Naive thymus-derived CD4-positive, alpha-beta T cell (primary cell): ENCODE data around the gene RASL11B. TPM values are rescaled to one million over a fixed set of nuclear protein-coding genes. Genes with fewer than 3 reads are reported as not detected.
"Not testable (repeated sequence)": the region's sequence is repeated elsewhere in the genome, so short reads cannot be mapped to it uniquely, and the experiment has no call there.

Experiments
- ATAC-seq: fragments of 150-1000 bp; cut with Tn5 transposase; 2 replicates; pipeline ENCODE4 v1.10.0; 2021; ENCODE audit warnings: mild to moderate bottlenecking, moderate library complexity
- CTCF ChIA-PET: fragments of 350-600 bp; sonication (Branson Sonifier 250); formaldehyde crosslinking; loops from one replicate; lab custom pipeline; 2021; ENCODE audit warnings: antibody characterized with exemption; lab: Charles Lee
- POLR2A ChIA-PET: fragments of 350-600 bp; sonication (Branson Sonifier 250); formaldehyde crosslinking; loops from one replicate; lab custom pipeline; 2021; ENCODE audit warnings: antibody characterized with exemption, inconsistent platforms; lab: Charles Lee
- DNase-seq, 9 donors: peaks; one replicate each; pipeline versions ENCODE4 v3.0.0 to v3.0.0-alpha.2; 2020 to 2022; ENCODE audit warnings: mixed read lengths in 1 of 9
- H3K27ac ChIP-seq: one replicate; pipeline ENCODE4 v1.7.0; 2013; ENCODE audit warnings: mild to moderate bottlenecking, low read depth, low read length, moderate library complexity
- H3K27me3 ChIP-seq, 2 donors: one replicate each; pipeline ENCODE4 v1.7.0; 2013; ENCODE audit warnings: low read length in 2 of 2, mild to moderate bottlenecking in 2 of 2, moderate library complexity in 2 of 2; ENCODE audit not compliant: control insufficient read depth in 2 of 2, insufficient read depth in 2 of 2
- H3K36me3 ChIP-seq, 3 experiments: 1 replicate in 2 of 3; 2 replicates in 1 of 3; pipeline ENCODE4 v1.7.0; 2013; ENCODE audit warnings: low read length in 3 of 3, mild to moderate bottlenecking in 3 of 3, moderate library complexity in 1 of 3; ENCODE audit not compliant: insufficient read depth in 3 of 3, control insufficient read depth in 2 of 3
- H3K4me1 ChIP-seq, 2 donors: one replicate each; pipeline ENCODE4 v1.7.0; 2013; ENCODE audit warnings: low read length in 2 of 2, mild to moderate bottlenecking in 2 of 2, moderate library complexity in 1 of 2; ENCODE audit not compliant: control insufficient read depth in 2 of 2, insufficient read depth in 2 of 2
- H3K4me3 ChIP-seq: 2 replicates; pipeline ENCODE4 v1.7.0; 2013; ENCODE audit warnings: mild to moderate bottlenecking, low read length
- H3K9me3 ChIP-seq, 3 experiments: 1 replicate in 2 of 3; 2 replicates in 1 of 3; pipeline ENCODE4 v1.7.0; 2013; ENCODE audit warnings: low read length in 3 of 3; ENCODE audit not compliant: control insufficient read depth in 2 of 3
- H3K27ac Mint-ChIP-seq, 9 donors: one replicate each; pipeline ENCODE4 v1.8.0; 2020 to 2022; ENCODE audit warnings: mixed read lengths in 9 of 9, mild to moderate bottlenecking in 8 of 9, moderate library complexity in 5 of 9, inconsistent platforms in 2 of 9
- H3K27me3 Mint-ChIP-seq, 5 donors: one replicate each; pipeline ENCODE4 v1.8.0; 2021 to 2022; ENCODE audit warnings: mixed read lengths in 5 of 5, mild to moderate bottlenecking in 1 of 5
- H3K36me3 Mint-ChIP-seq, 5 donors: one replicate each; pipeline ENCODE4 v1.8.0; 2020 to 2022; ENCODE audit warnings: mixed read lengths in 5 of 5, mild to moderate bottlenecking in 3 of 5, inconsistent platforms in 1 of 5
- H3K4me1 Mint-ChIP-seq, 7 donors: one replicate each; pipeline ENCODE4 v1.8.0; 2020 to 2022; ENCODE audit warnings: mixed read lengths in 7 of 7, mild to moderate bottlenecking in 3 of 7, inconsistent platforms in 1 of 7
- H3K4me3 Mint-ChIP-seq, 10 donors: one replicate each; pipeline ENCODE4 v1.8.0; 2020 to 2022; ENCODE audit warnings: mild to moderate bottlenecking in 10 of 10, mixed read lengths in 10 of 10, moderate library complexity in 6 of 10, inconsistent platforms in 2 of 10
- H3K9me3 Mint-ChIP-seq, 11 donors: one replicate each; pipeline ENCODE4 v1.8.0; 2020 to 2022; ENCODE audit warnings: mixed read lengths in 11 of 11, mild to moderate bottlenecking in 4 of 11, inconsistent platforms in 1 of 11, moderate library complexity in 1 of 11
- intact Hi-C, 2 donors: fragments of 100-400 bp; cut with micrococcal nuclease; formaldehyde crosslinking; loops; one replicate each; pipeline ENCODE4 v1.15.1; 2023
- polyA plus RNA-seq, 2 donors: library from polyadenylated mRNA; unstranded; fragments of 300-500 nt; fragmentation: Illumina TruSeq; gene quantifications; one replicate each; pipeline ENCODE4 v1.2.3, GENCODE V29; 2021
- total RNA-seq, 6 experiments: library from RNA in 5 of 6; stranded (reverse) in 5 of 6; gene quantifications; 1 replicate in 5 of 6; 2 replicates in 1 of 6; pipeline ENCODE4 v1.2.3 and lab custom pipeline; 2021 to 2026

Gene RASL11B
- total and polyA plus RNA-seq, 7 experiments from 2014 or later, result 0.11 to 0.41 TPM; not detected in 5

DNA sequence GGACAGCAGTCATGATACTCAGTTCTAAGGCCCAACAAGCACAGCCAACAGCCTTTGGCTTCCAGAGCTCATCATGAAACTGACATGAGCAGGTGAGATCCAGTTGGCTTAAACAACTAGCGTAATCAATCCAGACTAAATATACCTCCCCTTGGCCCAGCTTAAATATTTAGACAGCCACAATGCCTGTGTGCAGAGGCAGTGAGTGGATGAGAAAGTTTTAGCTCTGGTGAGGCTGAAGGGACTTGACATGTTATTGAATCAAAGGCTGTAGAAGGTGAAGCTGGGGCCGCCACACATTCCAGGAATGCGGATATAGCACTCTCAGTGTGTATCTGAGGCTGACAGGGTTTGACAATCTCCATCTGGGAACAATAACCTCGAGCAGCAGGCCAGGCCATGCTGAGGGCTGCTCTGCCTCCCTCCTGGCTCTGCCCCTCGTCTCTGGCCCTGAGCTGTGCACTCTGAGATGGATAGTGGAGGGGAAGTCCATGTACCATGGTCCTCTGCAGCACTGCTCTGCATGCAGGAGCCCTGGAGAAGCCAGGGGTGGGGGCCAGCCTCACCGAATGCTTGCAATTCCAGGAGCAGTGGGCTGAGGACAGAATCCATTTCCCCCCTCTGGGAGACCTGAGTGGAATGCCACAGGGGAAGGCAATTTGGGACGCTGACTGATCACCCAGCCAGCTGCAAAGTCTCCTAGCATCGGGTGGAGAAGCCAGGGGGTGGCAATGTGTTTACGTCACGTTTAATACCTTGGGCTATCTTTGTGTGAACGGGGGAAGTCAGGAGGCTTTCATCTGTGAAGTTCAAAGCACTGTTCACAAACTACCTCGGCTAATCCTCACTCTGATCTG lies 37.3 kb upstream of the RASL11B start:
- Mint-ChIP-seq H3K4me3 (peak overlapping the region in 4 of 10 donors; percentile 1 to 42 (median 8)), H3K36me3 (peaks cover 0 to 2% (median 0%) of the 10 kb centered on the region in 5 donors), H3K9me3 (peaks cover 0 to 9% (median 0%) of the 10 kb centered on the region in 11 donors), H3K27me3 (no peaks in the 10 kb centered on the region), H3K27ac (peak overlapping the region in 2 of 9 donors; percentile 7 to 32), H3K4me1 (peaks cover 9 to 34% (median 24%) of the 10 kb centered on the region in 7 donors)
- ATAC-seq (peak; percentile 36), DNase-seq (peak in 5 of 9 donors; percentile 6 to 29 (median 15))
- no peaks in the 10 kb centered on the region for H3K36me3 ChIP-seq
- no peaks in the 10 kb centered on the region for H3K27me3 ChIP-seq
- H3K4me3 ChIP-seq, result no peak overlapping the region
- H3K4me1 ChIP-seq, result peaks cover 0 to 5% of the 10 kb centered on the region in 2 donors
- intact Hi-C loops, result no loop called here
- ChIA-PET POLR2A (no interaction called here), CTCF (no interaction called here)
- H3K27ac ChIP-seq, result no peak overlapping the region
- H3K9me3 ChIP-seq, result no peaks in the 10 kb centered on the region

DNA sequence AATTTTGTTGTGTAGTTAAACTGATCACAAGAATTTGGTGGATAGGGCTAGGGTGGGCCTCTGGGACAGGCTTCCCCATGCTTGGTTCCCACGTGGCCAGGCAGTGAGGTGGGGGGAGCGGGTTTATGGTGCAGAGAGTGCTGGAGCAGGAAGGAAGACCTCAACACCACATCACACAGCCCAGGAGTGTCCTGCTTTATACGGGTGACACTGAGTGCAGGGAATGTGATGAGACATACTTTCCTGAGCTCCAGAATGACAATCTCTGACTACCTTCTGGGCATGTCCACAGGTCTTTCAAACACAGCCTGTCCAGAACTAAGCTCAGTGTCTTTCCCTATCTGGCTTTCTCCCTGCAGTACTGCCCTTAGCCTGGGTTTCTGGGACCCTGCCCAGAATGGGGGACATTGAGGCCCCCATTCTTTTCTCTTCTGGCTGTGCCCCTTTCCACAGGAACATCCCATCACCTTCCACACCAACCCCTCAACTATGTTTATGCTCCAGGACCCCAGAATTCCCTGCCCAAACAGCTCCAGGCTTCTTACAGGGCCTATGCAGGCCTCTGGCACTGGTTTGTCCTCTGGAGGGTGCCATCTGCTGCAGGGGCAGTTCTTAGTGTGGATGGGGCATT lies 36.5 kb upstream of the RASL11B start:
- POLR2A ChIA-PET, result no interaction called here
- DNase-seq (peak in 1 of 9 donors; percentile 1), ATAC-seq (peak; percentile 26)
- Mint-ChIP-seq H3K9me3 (peaks cover 0 to 9% (median 0%) of the 10 kb centered on the region in 11 donors), H3K27ac (peak overlapping the region in 1 of 9 donors; percentile 2), H3K4me3 (peak overlapping the region in 4 of 10 donors; percentile 1 to 37 (median 2)), H3K36me3 (peaks cover 0 to 2% (median 0%) of the 10 kb centered on the region in 5 donors), H3K27me3 (no peaks in the 10 kb centered on the region), H3K4me1 (peaks cover 9 to 34% (median 24%) of the 10 kb centered on the region in 7 donors)
- peaks cover 0 to 5% of the 10 kb centered on the region in 2 donors for H3K4me1 ChIP-seq
- H3K36me3 ChIP-seq, result no peaks in the 10 kb centered on the region
- CTCF ChIA-PET, result no interaction called here
- H3K27me3 ChIP-seq, result no peaks in the 10 kb centered on the region
- intact Hi-C loops, result no loop called here
- no peak overlapping the region for H3K4me3 ChIP-seq
- no peaks in the 10 kb centered on the region for H3K9me3 ChIP-seq
- H3K27ac ChIP-seq, result no peak overlapping the region

DNA sequence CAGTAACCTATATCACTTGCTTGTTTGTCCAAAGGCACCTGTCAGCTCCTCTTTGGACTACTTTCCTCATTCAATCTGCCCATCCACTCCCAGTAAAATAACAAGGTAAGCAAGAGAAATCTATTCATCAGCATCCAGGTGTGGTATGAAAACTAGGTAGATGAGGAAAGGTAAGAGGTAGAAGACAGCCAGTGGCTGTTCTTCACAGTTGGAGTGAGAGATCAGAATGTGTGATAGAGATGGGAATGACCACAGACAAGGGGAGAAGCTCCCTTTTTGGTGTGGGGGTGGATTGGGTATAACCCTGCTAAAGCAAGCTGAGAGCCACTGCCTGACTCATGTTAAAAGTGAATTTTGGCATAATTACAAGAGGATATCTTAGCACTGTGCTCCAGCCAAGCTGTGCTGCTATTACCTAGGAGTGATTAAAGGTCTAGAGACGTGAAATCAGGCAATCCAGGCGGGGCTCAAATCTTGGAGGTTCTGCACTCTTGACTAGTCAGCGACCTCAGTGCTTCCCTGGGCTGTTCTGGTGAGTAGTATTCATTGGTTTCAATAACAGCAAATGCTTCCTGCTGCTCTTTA lies 28.1 kb upstream of the RASL11B start:
- ChIA-PET CTCF (interaction anchor here (0.5 kb wide), 1 partner anchor 1383 kb away, joined by 3 read pairs; no protein-coding TSS in a partner anchor), POLR2A (no interaction called here)
- Histone ChIP-seq H3K27ac (no peak overlapping the region), H3K4me3 (no peak overlapping the region), H3K4me1 (no peaks in the 10 kb centered on the region), H3K36me3 (no peaks in the 10 kb centered on the region), H3K9me3 (no peaks in the 10 kb centered on the region), H3K27me3 (no peaks in the 10 kb centered on the region)
- ATAC-seq (no peak), DNase-seq (no peak)
- Mint-ChIP-seq H3K36me3 (no peaks in the 10 kb centered on the region), H3K9me3 (peaks cover 0 to 5% (median 0%) of the 10 kb centered on the region in 11 donors), H3K4me1 (no peaks in the 10 kb centered on the region), H3K4me3 (no peak overlapping the region), H3K27ac (no peak overlapping the region), H3K27me3 (peaks cover 0 to 18% (median 14%) of the 10 kb centered on the region in 5 donors)
- intact Hi-C loops, result no loop called here

DNA sequence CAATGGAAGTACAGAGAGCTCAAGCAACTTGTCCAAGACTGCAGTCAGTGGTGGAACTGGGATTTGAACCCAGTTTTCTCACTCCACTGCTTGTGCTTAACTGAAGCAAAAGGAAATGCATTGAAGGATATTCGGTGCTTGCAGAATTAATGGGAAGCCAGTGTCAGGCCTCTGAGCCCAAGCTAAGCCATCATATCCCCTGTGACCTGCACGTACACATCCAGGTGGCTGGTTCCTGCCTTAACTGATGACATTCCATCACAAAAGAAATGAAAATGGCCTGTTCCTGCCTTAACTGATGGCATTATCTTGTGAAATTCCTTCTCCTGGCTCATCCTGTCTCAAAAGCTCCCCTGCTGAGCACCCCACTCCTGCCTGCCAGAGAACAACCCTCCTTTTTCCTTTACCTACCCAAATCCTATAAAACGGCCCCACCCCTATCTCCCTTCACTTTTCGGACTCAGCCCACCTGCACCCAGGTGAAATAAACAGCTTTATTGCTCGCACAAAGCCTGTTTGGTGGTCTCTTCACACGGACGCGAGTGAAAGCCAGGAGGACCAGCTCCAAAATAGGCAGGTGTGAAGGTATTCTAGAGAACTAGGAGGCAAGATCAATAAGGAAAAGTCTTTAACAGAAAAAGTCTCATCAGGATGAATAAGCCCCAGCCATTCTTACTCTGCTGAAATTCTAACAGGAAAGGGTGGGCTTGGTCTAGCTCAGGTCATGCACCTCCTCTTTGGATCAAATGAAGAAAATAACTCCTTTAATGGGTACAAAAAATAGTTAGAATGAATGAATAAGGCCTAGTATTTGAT lies 27.3 kb upstream of the RASL11B start:
- H3K36me3 ChIP-seq, H3K4me1 Mint-ChIP-seq, H3K9me3 ChIP-seq, H3K27ac ChIP-seq, H3K9me3 Mint-ChIP-seq, H3K27me3 ChIP-seq, intact Hi-C loops, DNase-seq, H3K36me3 Mint-ChIP-seq, H3K4me3 Mint-ChIP-seq, POLR2A ChIA-PET, ATAC-seq, H3K4me1 ChIP-seq, H3K4me3 ChIP-seq: not testable (repeated sequence)
- Mint-ChIP-seq H3K27me3 (peaks cover 0 to 23% (median 14%) of the 10 kb centered on the region in 5 donors), H3K27ac (peak overlapping the region in 1 of 9 donors; percentile 52)
- CTCF ChIA-PET, result interaction anchor here (0.5 kb wide), 1 partner anchor 1382 kb away, joined by 3 read pairs; no protein-coding TSS in a partner anchor

GRCh38 chr4:52836120-52836519 lies 26.0 kb upstream of the RASL11B start:
- DNase-seq (no peak), ATAC-seq (no peak)
- H3K36me3 ChIP-seq, result no peaks in the 10 kb centered on the region
- peaks cover 0 to 23% (median 14%) of the 10 kb centered on the region in 5 donors for H3K27me3 Mint-ChIP-seq
- H3K27me3 ChIP-seq, result no peaks in the 10 kb centered on the region
- H3K4me1 Mint-ChIP-seq, result no peaks in the 10 kb centered on the region
- H3K9me3 Mint-ChIP-seq, result peaks cover 0 to 5% (median 0%) of the 10 kb centered on the region in 11 donors
- CTCF ChIA-PET, result no interaction called here
- H3K36me3 Mint-ChIP-seq, result no peaks in the 10 kb centered on the region
- POLR2A ChIA-PET, result no interaction called here
- no peak overlapping the region for H3K27ac ChIP-seq
- H3K27ac Mint-ChIP-seq, result no peak overlapping the region
- intact Hi-C loops, result no loop called here
- H3K4me3 ChIP-seq, result no peak overlapping the region
- H3K4me1 ChIP-seq, result no peaks in the 10 kb centered on the region
- H3K9me3 ChIP-seq, result no peaks in the 10 kb centered on the region
- H3K4me3 Mint-ChIP-seq, result no peak overlapping the region

DNA sequence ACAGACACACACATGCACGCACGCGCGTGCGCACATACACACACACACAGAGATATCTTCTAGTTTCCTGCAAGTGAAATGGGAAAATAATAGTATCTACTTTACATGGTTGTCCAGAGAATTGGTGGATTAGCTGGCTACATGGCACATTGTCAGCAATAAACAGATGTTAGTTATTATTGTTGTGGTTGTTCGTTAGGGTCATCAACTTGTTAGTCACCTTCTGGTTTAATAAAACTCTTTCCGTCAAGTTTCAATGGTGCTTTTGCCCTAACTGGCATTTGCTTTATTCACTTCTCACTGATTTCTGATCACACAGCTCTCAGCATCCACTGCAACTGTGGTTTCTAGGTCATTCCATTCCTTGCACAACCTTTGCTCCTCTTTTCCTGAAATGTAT lies 25.4 kb upstream of the RASL11B start:
- DNase-seq, result no peak
- no peak for ATAC-seq
- H3K27ac ChIP-seq, result no peak overlapping the region
- Mint-ChIP-seq H3K4me3 (no peak overlapping the region), H3K9me3 (peaks cover 0 to 5% (median 0%) of the 10 kb centered on the region in 11 donors), H3K27me3 (peaks cover 0 to 23% (median 14%) of the 10 kb centered on the region in 5 donors), H3K27ac (no peak overlapping the region), H3K36me3 (no peaks in the 10 kb centered on the region), H3K4me1 (no peaks in the 10 kb centered on the region)
- H3K9me3 ChIP-seq, result no peaks in the 10 kb centered on the region
- no peaks in the 10 kb centered on the region for H3K36me3 ChIP-seq
- intact Hi-C loops, result no loop called here
- no peaks in the 10 kb centered on the region for H3K27me3 ChIP-seq
- ChIA-PET POLR2A (no interaction called here), CTCF (no interaction called here)
- H3K4me3 ChIP-seq, result no peak overlapping the region
- no peaks in the 10 kb centered on the region for H3K4me1 ChIP-seq
